Colonic mucosa (tissue), 4 donors: ENCODE data around the gene DEPDC5. TPM values are rescaled to one million over a fixed set of nuclear protein-coding genes. Genes with fewer than 3 reads are reported as not detected.

Source experiments
- DNase-seq: peaks from one replicate; pipeline ENCODE4 v3.0.0-alpha.2; 2020
- H3K27ac ChIP-seq: fragments of 200-600 bp; one replicate; pipeline ENCODE4 v1.8.0; 2021
- H3K27me3 ChIP-seq: fragments of 200-600 bp; one replicate; pipeline ENCODE4 v1.8.0; 2021
- H3K36me3 ChIP-seq: fragments of 200-600 bp; one replicate; pipeline ENCODE4 v1.8.0; 2021
- H3K4me1 ChIP-seq: fragments of 200-600 bp; one replicate; pipeline ENCODE4 v1.8.0; 2021; ENCODE audit warnings: mild to moderate bottlenecking
- H3K4me3 ChIP-seq: fragments of 200-600 bp; one replicate; pipeline ENCODE4 v1.8.0; 2021
- H3K9ac ChIP-seq, 2 donors: one replicate each; pipeline ENCODE4 v1.7.0; 2013; ENCODE audit warnings: control low read depth in 2 of 2, low read depth in 2 of 2, low read length in 2 of 2
- H3K9me3 ChIP-seq: fragments of 200-600 bp; one replicate; pipeline ENCODE4 v1.8.0; 2021
- intact Hi-C: fragments of 100-400 bp; cut with DNase I; formaldehyde crosslinking; loops from one replicate; pipeline ENCODE4 v1.14.1; 2022
- total RNA-seq, 2 donors: library from RNA; stranded (reverse); fragmentation: NEBNext Ultra II Directional in 1 of 2; extraction: Animal tissue kit (Norgen Biotek cat#: 25700) in 1 of 2; gene quantifications; one replicate each; pipeline ENCODE4 v1.2.1, GENCODE V29; 2021
- TF ChIP-seq, protein P1 (sequence below): fragments of 200-600 bp; IDR thresholded peaks from one replicate; pipeline ENCODE4 v1.8.0; 2022; ENCODE audit warnings: antibody characterized with exemption, mild to moderate bottlenecking
- donor health status: healthy.
- donor health status: DM: no; HTN: no; CAD: no.
- donor health status: DM: no; HTN: no; CAD: no.

DEPDC5 gene
- total RNA-seq, 2 donors from 2014 or later = 24.6 to 52.7 TPM

DNA sequence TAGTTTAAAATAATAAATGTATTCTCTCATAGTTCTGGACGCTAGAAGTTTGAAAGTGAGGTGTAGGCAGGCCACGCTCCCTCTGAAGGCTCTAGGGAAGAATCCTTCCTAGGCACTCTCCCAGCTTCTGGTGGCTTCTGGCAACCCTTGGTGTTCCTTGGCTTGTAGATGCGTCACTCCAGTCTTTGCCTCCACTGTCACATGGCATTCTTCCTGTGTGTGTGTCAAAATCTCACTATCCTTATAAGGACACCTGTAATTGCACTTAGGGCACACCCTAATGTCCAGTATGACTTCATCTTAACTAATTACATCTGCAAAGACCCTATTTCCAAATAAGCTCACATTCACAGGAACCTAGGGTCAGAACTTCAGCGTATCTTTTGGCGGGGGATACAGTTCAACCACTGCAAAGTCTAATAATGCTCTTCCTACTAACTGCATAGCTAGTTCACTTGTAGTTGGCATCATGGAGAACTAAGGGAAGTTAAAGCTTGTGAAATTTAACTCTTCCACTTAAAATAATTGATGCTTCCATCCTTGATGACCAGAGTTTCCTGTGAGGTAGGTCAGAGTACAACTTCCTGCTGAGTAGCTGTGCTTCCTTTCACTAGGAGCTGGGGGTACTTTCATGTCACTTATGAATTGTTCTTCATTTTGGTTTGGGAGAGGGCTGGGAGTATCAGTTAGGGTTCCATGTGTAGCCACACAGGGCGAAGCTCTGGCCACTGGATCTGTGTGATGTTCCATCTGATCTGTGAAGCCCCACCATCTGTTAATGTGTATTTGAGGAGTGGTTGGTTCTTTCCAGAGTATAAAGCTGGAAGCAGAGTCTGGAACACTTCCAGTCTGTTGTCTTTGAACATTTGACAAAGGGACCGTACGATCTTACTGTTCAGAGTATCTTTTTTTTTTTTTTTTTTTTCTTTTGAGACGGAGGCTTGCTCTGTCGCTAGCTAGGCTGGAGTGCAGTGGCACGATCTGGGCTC, 201.0 kb downstream of the DEPDC5 start:
- Histone ChIP-seq H3K27ac (peak overlapping the region; percentile 5), H3K36me3 (peaks cover 7% of the 10 kb centered on the region), H3K27me3 (no peaks in the 10 kb centered on the region), H3K9me3 (no peaks in the 10 kb centered on the region), H3K4me3 (no peak overlapping the region), H3K9ac (no peak overlapping the region), H3K4me1 (peaks cover 12% of the 10 kb centered on the region)
- TF ChIP-seq, protein P1, sequence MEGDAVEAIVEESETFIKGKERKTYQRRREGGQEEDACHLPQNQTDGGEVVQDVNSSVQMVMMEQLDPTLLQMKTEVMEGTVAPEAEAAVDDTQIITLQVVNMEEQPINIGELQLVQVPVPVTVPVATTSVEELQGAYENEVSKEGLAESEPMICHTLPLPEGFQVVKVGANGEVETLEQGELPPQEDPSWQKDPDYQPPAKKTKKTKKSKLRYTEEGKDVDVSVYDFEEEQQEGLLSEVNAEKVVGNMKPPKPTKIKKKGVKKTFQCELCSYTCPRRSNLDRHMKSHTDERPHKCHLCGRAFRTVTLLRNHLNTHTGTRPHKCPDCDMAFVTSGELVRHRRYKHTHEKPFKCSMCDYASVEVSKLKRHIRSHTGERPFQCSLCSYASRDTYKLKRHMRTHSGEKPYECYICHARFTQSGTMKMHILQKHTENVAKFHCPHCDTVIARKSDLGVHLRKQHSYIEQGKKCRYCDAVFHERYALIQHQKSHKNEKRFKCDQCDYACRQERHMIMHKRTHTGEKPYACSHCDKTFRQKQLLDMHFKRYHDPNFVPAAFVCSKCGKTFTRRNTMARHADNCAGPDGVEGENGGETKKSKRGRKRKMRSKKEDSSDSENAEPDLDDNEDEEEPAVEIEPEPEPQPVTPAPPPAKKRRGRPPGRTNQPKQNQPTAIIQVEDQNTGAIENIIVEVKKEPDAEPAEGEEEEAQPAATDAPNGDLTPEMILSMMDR = no peak
- intact Hi-C loops = loop anchor here (10.0 kb wide), 1 partner anchor 270 kb away; no protein-coding TSS in a partner anchor
- DNase-seq = no peak

DNA sequence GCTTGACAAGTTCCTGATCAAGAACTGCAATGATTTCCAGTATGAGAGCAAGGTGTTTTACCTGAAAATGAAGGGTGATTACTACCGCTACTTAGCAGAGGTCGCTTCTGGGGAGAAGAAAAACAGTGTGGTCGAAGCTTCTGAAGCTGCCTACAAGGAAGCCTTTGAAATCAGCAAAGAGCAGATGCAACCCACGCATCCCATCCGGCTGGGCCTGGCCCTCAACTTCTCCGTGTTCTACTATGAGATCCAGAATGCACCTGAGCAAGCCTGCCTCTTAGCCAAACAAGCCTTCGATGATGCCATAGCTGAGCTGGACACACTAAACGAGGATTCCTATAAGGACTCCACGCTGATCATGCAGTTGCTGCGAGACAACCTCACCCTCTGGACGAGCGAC, 202.5 kb downstream of the DEPDC5 start:
- Histone ChIP-seq H3K36me3 (peaks cover 7% of the 10 kb centered on the region), H3K4me3 (no peak overlapping the region), H3K27ac (no peak overlapping the region), H3K4me1 (peaks cover 5% of the 10 kb centered on the region), H3K9ac (no peak overlapping the region), H3K9me3 (no peaks in the 10 kb centered on the region), H3K27me3 (no peaks in the 10 kb centered on the region)
- TF ChIP-seq, protein P1 = no peak
- DNase-seq = no peak
- intact Hi-C loops = loop anchor here (10.0 kb wide), 1 partner anchor 272 kb away; no protein-coding TSS in a partner anchor

Other genes with a start within 250 kb of the DEPDC5 start
- gene PISD, start 91.8 kb upstream of the DEPDC5 start, total RNA-seq = 10 to 100 TPM; 30.8 to 48.1 TPM
- gene PRR14L, start 3.9 kb upstream of the DEPDC5 start, total RNA-seq = 10 to 100 TPM; 58.2 to 74.6 TPM
- gene YWHAH, start 190.5 kb downstream of the DEPDC5 start, total RNA-seq = 100 to 1,000 TPM; 207 to 269 TPM